Measurements from ENCODE around the gene DCDC2.

GRCh38 chr6:24195836-24196597 lies 161.8 kb downstream of the DCDC2 start:
- TF ChIP-seq, protein P1, sequence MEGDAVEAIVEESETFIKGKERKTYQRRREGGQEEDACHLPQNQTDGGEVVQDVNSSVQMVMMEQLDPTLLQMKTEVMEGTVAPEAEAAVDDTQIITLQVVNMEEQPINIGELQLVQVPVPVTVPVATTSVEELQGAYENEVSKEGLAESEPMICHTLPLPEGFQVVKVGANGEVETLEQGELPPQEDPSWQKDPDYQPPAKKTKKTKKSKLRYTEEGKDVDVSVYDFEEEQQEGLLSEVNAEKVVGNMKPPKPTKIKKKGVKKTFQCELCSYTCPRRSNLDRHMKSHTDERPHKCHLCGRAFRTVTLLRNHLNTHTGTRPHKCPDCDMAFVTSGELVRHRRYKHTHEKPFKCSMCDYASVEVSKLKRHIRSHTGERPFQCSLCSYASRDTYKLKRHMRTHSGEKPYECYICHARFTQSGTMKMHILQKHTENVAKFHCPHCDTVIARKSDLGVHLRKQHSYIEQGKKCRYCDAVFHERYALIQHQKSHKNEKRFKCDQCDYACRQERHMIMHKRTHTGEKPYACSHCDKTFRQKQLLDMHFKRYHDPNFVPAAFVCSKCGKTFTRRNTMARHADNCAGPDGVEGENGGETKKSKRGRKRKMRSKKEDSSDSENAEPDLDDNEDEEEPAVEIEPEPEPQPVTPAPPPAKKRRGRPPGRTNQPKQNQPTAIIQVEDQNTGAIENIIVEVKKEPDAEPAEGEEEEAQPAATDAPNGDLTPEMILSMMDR (IDR thresholded peaks at IDR 0.05; ENCODE audit: borderline replicate concordance, extremely low read depth, low read length, poor library complexity, severe bottlenecking), result no peak
- no peak for TF ChIP-seq EZH2 (IDR thresholded peaks at IDR 0.05; ENCODE audit: borderline replicate concordance, low read depth, low read length, severe bottlenecking)
